Stimulated activated CD8-positive, alpha-beta memory T cell treated with anti-CD3 and anti-CD28 coated beads, Interleukin-15, amount 100 ng/mL, for 1 hour (primary cell): ENCODE results near the gene SHMT2.

Experiments
- DNase-seq: peaks from one replicate; pipeline ENCODE4 v3.0.0-alpha.2; 2020; ENCODE audit warnings: low read depth

Gene SHMT2

GRCh38 chr12:57229634-57230380 is at the start of gene SHMT2:
TSS of gene SHMT2 (plus strand) at chr12:57229711. CDS start at chr12:57229779, 68 bp downstream.
- peak; percentile 84 for DNase-seq

GRCh38 chr12:57180321-57180989 is 49.1 kb upstream of the SHMT2 start:
- DNase-seq: no peak

- no peak for DNase-seq
Measured at GRCh38 chr12:57181072-57181471, 48.4 kb upstream of the SHMT2 start.

GRCh38 chr12:57181561-57182155 is 47.9 kb upstream of the SHMT2 start:
- no peak for DNase-seq

GRCh38 chr12:57182918-57183575 is 46.5 kb upstream of the SHMT2 start:
- DNase-seq: peak; percentile 73

- no peak for DNase-seq
Measured at GRCh38 chr12:57183939-57184725, 45.4 kb upstream of the SHMT2 start.

GRCh38 chr12:57185403-57185802 is 44.1 kb upstream of the SHMT2 start:
- DNase-seq: no peak

GRCh38 chr12:57185906-57186508 is 43.5 kb upstream of the SHMT2 start:
- no peak for DNase-seq

GRCh38 chr12:57187222-57188089 is 42.1 kb upstream of the SHMT2 start:
- no peak for DNase-seq

GRCh38 chr12:57188090-57188425 is 41.5 kb upstream of the SHMT2 start:
- no peak for DNase-seq

GRCh38 chr12:57190037-57190436 is 39.5 kb upstream of the SHMT2 start:
- no peak for DNase-seq

GRCh38 chr12:57190821-57191220 is 38.7 kb upstream of the SHMT2 start:
- no peak for DNase-seq

GRCh38 chr12:57191410-57191809 is 38.1 kb upstream of the SHMT2 start:
- no peak for DNase-seq

- no peak for DNase-seq
Measured at GRCh38 chr12:57192920-57193319, 36.6 kb upstream of the SHMT2 start.

GRCh38 chr12:57193706-57194245 is 35.7 kb upstream of the SHMT2 start:
- DNase-seq: no peak

- no peak for DNase-seq
Measured at GRCh38 chr12:57194253-57194652, 35.3 kb upstream of the SHMT2 start.

- no peak for DNase-seq
Measured at GRCh38 chr12:57195186-57195585, 34.3 kb upstream of the SHMT2 start.

- no peak for DNase-seq
Measured at GRCh38 chr12:57195611-57196371, 33.7 kb upstream of the SHMT2 start.

- DNase-seq: no peak
Measured at GRCh38 chr12:57196439-57196838, 33.1 kb upstream of the SHMT2 start.

GRCh38 chr12:57196956-57197355 is 32.6 kb upstream of the SHMT2 start:
- no peak for DNase-seq
